ENCODE measurements around the gene GPC1.

Gene GPC1

DNA sequence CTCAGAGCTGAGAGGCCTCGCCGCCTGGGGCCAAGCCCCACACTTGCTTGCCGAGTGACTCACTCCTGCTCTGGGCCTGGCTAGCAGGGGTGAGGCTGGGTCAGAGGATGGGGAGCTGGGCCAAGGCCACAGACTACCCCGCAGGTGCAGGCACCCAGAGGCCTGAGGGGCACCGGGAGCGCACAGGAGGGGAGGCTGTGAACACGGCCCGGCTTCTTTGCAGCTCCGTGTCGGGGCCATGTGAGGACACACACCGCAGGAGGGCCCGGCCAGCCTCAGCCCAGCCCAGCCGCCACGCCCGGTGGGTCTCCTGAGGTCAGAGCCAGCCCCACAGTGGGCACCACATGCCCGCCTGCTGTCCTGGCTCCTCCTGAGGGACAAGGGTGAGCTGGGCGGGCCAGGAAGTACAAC is 8.4 kb downstream of the GPC1 start:
- no peak for DNase-seq

DNA sequence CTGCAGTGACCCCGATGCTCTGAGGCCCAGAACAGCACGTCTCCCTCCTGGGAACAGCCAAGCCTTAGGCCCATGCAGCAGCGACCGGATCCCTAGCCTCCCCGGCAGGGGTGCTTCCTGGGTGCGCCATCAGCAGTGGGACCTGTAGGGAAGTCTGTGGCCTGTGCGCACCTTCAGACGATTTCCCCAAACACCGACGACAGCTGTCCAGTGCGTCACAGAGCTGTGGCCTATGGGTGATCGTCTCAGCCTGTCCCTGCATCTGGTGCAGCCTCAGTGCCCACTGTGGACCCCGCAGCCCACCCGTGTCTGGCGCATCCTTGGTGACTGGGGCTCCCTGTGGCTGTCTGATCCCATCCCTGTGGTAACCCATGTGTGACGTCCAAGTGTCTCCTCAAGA is 9.0 kb downstream of the GPC1 start:
- DNase-seq, result no peak

DNA sequence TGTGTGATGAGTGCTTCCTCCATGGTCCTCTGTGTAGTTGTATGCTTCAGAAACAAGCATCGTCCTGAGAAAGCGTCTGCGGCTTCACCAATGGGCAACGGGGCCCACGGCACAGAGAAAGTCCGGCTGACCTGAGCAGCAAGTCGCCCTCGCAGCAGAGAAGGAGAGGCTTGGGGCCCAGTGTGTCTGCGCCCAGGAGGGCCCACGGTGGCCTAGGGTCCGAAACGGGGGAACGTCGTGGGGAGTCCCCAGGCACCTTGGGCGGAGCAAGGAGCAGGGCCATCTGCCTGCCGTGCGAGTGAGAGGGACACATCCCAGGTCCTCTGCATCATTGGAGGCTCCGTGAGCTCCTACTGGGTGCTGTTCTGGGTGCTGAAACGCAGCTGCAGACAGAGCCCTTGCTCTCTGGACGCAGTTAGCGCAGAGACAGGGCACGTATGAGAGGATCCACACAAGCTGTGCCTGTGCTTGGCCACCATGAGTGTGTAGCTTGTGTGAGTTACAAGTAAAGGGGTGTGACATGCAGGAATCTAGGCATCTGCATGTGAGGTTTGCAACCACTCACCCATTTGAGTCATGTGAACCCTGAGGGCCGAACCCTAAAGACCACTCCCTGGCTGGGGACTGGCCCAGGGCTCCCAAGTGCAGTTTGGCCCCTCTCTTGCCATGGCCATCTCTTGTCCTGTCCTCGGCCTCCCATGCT is 10.6 kb downstream of the GPC1 start:
- DNase-seq, result no peak

DNA sequence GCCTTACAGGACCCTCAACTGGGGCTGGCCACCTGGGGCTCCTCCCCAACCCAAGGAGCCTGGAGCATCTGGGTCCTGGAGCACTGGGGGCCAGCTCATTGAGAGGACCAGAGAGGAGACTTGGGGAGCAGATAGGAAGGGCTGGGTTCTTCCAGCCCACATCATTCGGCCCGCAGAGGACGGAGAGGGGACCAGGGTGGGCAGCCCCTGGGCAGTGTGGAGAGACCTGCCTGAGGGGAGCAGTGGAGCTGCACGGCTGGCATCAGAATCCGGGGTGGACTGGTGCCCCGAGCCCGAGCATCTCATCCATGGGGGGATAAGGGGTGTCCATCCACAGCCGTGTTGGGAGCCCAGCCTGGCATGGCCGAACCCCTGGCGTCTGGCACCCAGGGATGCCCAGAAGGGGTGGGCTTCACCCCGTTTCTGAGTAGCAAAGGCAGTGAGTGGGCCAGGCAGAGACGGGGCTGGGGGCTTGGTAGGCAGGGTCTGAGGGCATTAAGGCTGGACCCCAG is 11.3 kb downstream of the GPC1 start:
- no peak for DNase-seq

DNA sequence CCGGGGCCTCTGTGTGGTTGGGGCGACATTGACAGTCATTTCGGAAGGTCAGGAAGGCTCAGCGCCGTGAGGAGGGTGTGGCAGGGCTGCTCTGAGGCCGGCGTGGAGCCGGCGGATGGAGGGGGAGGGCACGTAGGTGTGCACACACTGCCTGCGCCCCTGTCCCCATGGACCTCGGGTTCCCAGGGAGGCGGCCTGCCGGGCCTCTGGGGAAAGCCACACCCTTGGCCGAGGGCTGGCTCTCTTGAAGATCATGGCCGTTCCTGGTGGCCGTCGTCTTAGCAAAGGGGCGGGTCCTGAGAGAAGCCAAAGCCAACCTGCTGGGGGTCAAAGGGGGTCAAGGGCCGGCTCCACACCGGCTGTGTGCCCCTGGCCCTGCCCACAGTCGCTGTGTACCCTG is 11.9 kb downstream of the GPC1 start:
- no peak for DNase-seq

DNA sequence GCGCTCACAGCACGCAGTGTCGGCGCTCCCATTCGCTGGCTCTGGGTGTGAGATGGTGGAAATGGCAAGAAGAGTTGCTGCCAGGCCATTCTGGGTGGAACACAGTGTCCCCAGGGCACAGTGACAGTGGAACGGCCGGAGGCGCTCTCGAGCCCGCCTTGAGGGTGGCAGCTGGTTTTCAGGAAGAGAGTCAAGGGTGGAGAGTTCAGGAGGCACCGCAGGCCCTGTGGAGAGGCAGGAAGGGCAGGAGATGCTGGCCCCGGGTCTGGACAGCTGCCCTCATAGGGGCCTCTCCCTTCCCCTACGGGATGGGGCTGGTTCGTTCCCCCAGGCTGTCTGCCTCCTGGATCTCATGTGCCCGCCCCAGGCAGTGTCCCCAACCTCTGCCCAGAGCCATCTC is 12.5 kb downstream of the GPC1 start:
- no peak for DNase-seq

DNA sequence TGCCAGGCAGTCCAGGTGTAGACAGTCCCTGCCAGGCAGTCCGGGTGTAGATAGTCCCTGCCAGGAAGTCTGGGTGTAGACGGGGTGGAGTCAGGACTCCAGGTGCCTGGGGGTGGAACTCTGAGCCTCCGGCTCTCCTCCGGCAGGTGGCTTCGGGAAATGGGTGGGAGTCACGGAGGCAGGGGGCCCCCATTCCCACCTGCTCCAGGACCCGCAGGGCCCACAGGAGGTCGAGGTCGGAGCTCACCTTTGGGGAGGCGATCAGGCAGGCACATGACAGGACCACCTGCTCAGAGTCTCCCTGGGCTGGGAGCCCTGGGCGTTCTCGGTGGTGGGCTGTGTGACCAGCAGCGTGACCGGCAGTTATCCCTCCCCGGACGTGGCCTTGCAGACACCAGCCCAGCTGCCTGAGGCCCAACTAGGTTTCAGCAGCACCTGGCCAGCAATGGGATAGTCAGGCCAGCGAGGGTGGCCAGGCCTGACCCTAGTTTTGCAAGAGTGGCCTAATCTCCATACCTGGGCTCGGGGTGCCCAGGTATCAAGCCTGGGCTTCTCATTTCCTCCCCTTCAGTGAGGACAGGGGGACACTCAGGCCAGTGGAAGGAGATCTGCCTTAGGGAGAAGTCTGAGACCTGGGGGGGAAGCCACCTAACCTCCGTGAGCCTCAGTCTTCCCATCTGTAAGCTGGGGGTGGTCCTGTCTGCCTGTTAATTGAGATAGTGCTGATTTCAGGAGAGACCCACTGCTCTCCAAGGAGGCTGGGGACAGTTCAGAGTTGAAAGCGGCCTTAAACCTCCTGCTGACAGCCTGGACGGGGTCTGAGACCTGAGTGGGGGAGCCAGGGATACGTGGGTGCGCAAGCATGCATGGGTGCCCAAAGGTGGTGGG is 13.2 kb downstream of the GPC1 start:
- DNase-seq, result no peak

DNA sequence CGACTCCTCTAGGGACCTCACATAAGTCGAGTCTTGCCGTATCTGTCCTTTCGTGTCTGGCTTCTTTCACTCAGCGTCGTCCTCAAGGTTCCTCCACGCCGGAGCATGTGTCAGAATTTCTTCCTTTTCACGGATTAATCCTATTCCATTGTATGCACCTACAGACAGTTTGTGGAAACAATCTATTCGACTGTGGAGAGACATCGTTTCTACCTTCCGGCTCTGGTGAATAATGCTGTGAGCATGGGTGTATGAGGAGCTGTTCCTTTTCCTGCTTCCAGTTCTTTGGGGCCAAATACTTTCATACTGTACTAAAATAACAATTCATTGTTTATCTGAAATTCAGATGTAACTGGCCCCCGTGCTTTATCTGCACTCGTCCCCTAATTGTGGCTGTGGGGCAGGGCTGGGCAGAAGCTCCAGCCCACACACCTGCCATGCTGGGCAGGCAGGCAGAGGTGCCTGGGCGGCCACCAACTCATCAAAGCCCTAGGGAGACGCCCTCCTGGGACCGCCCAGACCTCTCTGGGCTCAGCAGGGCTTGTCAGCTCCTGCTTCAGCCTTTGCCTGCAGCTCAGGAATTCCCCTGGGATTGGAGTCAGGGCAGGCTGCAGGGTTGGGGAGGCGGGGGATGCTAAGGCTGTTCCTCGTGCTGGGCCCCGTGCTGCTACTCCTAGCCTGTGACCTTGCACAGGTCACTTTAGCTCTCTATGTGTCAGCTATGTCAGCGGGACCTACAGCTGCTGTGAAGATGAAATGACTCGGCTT is 14.5 kb downstream of the GPC1 start:
- DNase-seq, result no peak

DNA sequence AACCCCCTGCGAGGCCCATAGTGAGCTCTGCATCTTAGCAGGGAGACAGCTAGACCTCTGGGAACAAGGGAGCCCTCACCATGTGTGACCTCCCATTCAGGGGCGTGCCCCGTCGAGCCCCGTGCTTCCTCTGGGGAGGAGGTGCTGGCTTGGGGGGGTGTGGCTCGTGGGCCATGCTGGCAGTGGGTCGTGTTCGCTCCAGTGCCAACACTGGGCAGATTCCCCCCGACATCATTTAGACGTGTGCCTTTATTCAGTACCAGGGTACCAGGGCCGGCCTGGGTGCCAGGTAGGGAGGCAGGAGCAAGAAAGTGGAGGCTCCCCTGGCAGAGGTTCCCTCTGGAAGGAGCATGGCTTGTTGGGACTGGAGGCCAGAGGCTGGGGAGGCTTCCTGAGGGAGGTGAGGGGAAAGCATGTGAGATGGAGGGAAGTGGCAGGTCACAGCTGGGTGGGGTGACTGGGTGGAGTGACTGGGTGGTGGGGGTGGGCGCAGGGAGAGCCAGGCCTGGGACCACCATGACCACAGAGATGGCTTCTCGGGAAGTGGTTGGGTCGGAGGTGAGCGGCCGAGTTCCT is 15.2 kb downstream of the GPC1 start:
- no peak for DNase-seq

DNA sequence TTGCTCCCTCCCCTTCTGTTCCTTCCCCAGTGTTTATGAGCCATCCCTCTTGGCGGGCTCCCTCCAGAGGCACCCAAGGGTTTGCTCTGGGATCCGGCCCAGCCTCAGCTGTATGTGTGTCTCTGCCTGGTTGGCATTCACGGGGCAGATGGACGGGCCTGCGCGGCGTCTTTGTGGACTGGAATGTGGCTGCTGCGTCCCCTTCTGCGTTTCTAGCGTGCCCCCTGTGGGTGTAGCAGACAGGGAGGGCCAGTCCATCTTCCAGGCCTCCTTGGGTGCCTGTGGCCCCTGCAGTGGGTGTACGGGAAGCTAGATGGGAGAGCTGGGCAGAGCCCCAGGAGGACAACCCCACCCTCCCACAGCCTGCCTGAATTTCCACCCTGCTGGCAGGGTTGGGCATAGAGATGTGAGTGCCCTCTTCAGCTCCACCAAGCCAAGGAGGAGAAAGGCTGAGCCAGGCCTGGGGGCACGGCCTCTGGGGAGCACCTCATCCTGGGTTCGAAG is 15.7 kb downstream of the GPC1 start:
- DNase-seq, result no peak

DNA sequence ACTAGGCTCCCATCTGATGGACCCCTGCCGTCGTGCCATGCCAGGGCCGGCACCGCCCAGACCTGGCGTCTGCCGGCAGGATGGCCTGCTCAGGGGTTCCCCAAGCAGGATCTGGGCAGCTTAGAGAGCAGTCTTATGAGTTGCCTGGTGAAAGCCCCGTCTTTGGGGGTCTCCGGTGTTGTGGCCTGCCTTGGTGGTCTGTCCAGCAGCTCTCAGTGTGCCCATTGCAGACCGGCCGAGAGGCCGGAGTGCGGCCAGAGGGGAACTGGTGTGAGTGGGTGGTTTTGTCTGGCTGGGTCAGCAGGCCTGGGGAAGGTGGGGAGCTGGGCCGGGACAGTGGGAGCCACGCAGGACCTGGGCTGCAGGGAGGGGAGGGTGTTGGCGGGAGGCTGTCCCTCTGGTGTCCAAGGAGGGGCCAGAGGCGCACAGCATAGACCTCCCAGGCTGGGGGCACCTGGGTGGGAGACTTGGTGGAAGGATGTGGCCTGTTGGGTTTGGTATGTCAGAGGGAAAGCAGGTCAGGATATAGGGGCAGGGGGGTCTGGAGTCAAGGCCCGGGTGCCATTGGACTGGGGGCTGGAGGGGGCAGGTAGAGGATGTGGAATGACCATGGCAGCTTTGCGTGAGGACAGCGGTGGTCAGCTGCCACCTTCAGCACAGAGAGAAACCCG is 16.5 kb downstream of the GPC1 start:
- no peak for DNase-seq

DNA sequence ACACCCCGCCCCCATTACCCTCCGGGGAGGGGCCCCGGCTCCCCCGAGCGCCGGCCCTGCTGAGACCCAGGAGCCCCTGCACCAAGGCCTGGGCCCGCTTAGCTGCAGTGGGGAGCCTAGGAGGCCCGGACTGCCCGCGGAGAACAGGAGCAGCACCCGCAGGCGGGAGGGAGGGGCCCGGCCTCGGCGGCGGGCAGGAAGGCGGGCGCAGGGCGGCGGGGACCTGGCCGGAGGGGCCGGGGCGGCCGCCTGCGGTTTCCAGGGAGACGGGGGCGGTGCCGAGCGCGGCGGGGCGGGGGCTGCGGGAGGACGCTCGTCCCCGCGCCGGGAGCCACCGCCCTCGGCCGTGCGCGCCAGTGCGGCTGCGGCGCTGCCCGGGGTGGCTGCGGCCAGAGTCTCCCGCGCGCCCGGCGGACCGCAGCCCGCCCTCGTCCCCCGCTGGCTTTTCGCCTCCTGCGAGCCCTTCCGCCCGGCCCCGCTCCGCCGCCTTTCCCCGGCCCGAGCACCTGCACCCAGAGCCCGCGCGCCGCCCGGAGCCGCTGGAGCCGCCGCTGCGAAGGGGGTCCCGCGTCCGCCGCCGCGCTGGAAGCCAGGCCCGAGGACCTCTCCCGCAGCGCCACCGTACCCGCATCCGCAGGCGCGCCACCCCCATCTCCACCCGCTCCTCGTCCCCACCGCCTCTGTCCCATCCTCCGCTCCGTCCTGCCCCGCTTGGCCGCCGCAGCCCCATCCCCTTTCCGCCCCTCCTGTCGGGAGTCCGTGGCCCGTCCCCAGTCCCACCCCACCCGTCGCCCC is 17.2 kb downstream of the GPC1 start:
- DNase-seq, result peak; percentile 22

DNA sequence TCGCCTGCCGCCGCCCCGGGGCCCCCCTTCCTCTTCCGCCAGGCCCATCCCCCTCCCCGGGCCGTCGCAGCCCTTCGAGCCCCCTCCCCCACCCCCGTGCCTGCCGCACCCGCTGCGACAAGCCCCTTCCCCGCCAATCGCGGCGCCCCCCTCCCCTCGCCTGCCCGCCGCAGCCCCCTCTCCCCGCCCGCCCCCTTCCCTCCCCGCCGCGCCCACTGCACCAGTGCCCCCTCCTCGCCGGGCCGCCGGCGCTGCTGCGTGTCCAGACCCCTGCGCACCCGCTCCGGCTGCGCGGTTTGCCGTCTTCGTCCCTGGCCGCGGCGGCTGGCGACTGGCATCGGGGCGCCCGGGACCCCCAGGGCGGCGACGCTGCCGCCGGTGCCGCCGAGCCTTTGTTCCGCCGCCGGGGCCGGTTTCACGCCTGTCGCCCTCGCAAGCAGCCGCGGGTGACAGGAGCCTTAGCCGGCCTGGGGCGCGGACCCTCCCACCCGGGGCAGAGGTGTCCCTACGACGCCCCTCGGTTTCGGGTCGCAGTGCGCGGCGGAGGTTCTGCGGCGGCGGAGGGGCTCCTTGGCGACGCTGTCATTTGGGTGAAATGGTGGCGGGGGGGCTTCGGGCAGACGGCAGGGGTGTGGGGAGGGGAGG is 18.1 kb downstream of the GPC1 start:
- no peak for DNase-seq

DNA sequence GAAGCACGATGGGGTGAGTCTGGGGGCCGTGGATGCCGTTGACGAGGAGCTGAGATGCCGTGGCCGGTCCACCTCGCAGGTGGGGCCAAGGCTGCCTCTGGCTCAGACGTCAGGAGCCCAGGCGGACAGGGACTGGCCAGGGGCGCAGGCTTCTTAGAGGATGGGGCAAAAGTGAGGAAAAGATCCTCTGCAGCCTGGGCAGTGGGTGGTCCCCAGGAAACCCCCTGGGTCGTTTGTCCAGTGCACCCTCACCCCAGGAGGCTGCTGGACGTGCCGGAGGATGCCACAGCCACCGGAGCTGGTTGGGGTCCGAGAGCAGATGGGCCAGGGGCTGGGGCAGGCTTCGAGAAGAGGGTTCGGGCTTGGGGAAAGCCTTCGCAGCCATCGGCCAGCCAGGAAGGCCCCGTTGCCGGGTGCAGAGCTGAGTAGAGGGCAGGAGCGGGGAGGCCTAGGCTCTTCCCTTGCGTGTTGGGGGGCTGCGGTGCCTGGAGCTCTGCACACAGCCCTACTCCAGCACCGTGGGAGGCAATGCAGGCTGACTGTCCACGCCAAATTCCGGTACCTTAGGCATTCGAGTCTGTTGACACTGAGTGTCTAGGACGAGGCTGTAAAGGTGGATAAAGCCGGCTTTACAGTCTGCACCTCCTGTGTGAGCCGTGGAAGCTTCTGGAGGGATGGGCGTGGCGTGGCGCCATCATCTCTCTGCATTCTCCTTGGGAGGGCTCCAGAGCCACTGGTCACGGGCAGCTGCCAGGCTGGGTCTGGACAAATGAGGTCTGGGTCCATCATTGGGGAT is 18.8 kb downstream of the GPC1 start:
- no peak for DNase-seq

DNA sequence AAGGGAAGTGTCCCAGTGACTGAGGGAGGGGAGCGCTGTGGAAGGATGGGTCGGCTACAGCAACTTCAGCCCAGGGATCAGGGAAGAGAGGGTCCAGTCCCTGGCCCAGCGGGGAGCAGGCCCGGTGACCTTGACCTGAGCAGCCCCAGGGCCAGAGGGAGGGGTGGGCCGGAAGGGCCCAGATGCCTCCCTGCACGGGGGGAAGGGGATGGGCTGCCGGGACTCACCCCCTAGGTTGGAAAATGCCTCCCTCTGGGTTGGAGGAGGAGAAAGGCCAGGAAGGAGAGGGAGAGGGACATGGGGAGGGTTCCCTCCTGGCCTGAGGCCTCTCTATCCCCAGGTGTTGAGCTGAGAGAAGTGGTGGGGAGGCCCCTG is 19.8 kb downstream of the GPC1 start:
- DNase-seq, result no peak

DNA sequence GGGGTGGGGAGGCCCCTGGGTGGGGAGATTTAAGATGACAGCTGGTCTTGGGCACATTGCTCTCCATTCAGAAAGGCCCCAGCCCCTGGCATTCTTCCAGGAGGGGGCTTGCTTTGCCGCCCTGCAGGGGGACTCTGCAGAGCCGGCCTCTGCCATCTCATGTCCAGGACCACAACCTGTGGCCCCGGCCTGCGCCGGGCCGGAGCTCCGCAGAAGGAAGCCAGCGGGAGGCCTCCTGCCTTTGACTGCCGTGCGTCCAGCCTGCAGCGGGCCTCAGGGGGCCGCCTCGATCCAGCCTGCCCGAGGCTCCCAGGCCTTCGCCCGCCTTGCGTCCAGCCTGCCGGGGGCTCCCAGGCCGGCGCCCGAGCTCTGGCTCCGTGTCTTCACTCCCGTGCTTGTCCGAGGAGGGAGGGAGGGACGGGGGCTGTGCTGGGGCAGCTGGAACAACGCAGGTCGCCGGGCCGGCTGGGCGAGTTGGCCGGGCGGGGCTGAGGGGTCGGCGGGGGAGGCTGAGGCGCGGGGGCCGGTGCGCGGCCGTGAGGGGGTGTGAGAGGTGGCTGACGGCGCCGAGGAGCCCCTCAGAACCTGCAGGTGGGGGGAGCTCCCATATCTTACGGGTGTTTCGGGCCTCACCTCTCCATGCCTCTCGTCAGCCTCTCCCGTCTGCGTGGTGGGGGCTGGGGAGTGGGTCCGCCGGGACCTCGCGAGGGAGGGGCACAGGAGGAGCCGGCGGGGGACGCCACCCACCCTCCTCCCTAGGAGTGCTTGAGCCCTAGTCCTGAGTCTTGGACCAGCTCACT is 20.4 kb downstream of the GPC1 start:
- DNase-seq, result no peak

DNA sequence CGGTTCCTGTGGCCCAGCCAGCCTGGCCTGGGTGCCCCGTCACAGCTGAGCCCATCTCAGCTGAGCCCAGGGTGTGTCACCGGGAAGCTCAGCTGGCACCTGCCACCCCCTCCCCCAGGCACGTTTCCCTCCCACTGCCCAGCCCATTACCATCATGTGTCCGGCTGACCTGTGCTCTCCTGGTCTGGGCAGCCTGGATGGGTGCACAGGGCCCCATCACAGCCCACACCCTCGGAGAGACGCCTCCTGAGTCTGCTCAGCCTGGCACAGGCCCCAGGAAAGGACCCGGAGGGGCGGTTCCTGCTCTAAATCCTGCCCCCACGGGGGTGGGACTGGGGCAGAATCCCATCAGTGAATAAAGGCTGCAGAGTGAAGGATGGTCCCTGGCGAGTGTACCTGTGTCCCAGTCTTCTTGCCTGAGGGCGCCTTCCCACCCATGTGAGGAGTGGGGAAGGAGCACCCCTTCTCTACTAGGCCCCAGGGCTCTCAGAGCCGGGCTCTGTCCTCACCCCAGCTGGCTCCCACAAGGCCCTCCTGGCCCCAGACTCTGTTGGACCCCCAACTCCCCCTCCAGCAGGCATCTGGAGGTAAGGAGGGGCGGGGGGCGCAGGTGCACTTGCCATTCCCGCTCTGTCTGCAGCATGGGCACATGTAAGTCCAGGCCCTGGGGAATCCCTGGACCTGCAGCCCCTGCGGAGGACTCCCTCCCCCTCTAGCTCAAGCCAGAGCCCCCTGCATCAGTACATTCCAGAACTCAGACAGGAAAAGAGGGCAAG is 21.2 kb downstream of the GPC1 start:
- no peak for DNase-seq

Measured in CD4-positive, alpha-beta T cell treated with Interleukin-6 for 4 hours (primary cell).